ENCODE data around the gene PSD2.

PSD2 gene

DNA sequence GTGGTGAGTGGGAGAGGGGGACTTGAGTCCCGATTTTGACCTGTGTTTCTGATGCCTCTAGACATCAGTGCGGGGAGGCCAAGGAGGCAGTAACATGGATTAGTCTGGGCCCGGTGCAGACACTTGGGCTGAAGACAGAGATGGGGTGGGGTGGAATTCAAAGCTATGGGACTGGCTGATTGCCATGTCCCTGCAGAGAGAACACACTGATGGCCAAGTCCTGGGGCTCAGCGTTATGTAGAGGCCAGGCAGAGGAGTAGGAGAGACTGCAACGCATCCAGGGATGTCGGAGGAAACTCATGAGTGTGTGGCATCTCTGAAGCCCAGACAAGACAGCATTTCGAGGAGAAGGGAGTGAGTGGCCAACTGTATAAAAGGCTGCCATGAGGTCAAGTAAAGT lies 30.1 kb downstream of the PSD2 start:
- TF ChIP-seq, protein P1, sequence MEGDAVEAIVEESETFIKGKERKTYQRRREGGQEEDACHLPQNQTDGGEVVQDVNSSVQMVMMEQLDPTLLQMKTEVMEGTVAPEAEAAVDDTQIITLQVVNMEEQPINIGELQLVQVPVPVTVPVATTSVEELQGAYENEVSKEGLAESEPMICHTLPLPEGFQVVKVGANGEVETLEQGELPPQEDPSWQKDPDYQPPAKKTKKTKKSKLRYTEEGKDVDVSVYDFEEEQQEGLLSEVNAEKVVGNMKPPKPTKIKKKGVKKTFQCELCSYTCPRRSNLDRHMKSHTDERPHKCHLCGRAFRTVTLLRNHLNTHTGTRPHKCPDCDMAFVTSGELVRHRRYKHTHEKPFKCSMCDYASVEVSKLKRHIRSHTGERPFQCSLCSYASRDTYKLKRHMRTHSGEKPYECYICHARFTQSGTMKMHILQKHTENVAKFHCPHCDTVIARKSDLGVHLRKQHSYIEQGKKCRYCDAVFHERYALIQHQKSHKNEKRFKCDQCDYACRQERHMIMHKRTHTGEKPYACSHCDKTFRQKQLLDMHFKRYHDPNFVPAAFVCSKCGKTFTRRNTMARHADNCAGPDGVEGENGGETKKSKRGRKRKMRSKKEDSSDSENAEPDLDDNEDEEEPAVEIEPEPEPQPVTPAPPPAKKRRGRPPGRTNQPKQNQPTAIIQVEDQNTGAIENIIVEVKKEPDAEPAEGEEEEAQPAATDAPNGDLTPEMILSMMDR (conservative IDR thresholded peaks at IDR 0.05): no peak
- H3K27ac ChIP-seq: no peak overlapping the region

DNA sequence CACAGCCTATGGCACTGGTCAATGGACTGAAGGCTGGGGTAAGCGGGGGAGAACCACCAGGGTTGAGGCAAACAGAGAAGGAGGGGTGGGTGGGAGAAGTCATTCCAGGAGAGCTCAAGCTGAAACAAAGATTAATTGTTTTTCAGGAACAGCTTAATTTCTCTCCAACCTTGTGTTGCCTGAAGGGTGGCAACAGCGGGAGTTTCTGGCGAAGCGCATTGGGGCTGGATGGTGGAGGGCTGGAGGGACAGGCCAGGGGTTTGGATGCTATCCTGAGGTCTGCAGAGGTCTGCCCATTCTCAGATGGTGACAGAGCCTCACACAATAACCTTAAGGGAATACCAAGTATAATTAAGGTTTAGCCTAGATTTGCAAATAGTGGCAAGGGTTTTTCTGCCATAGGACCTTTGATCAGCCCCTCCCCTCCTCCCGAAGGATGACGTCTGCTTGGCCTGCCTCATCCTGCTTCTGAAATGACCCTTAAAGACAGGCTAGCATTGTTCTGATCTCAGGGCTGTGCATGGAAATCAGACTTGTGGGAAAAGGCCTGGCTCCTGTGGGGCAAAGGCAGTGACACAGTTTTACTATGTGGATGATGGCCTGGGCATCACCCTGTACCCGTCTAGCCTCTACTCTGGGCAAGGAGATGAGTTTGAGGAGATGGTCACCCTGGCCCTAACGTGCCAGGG lies 32.7 kb downstream of the PSD2 start:
- H3K27ac ChIP-seq: no peak overlapping the region
- TF ChIP-seq, protein P1 (conservative IDR thresholded peaks at IDR 0.05): no peak

DNA sequence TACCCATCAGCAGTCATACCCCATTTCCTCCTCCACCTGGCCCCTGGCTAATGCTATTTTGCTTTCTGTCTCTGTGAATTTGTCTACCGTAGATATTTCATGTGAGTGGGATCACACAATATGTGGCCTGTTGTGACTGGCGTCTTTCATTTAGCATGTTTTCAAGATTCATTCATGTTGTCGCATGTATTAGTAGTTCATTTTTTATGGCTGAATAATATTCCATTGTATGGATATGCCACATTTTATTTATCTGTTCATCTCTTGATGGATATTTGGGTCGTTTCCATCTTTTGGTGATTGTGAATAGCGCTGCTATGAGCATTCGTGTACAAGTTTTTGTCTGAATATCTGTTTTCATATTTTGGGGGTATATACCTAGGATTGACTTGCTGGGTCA lies 33.9 kb downstream of the PSD2 start:
- TF ChIP-seq, protein P1 (conservative IDR thresholded peaks at IDR 0.05): no peak

DNA sequence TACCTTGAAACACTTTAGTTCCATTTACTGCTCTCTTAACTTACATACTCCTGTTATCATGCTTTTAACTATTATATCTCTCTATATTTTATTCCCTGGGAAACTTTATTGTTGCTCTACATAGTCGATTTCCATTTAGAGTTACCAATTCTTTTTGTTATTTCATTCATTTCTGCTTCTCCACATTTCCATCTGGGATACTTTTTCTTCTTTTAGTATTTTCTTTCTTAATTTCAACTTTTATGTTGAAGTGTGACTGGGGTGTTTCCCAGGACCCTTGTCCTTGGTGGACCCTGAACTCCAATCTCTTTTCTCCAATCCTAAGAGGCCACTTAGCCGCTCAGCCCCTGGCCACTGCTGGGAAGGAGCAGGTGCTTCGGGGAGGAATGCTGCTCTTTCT lies 36.0 kb downstream of the PSD2 start:
- TF ChIP-seq, protein P1 (conservative IDR thresholded peaks at IDR 0.05): no peak
- H3K27ac ChIP-seq: no peak overlapping the region

More for the DNA sequence above, 33.9 kb downstream of the PSD2 start:
- H3K27ac ChIP-seq: no peak overlapping the region

DNA sequence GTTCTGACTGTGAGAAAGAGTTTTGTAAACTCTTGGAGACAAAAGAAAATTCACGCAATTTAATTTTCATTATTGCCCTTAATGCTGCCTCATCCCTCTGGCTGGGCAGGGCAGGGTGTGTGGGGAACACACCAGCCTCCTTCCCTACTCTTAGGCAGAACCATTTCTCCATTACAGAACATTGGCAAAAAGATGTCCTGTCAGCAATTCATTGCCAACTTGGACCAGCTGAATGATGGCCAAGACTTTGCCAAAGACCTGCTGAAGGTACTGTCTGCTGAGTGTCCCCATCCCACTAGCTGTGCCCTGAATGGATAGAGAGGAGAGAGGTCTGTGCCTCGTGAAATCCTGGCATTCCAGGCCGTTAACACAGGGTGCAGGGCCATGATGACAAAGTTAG lies 37.9 kb downstream of the PSD2 start:
- H3K27ac ChIP-seq: no peak overlapping the region
- TF ChIP-seq, protein P1 (conservative IDR thresholded peaks at IDR 0.05): no peak

DNA sequence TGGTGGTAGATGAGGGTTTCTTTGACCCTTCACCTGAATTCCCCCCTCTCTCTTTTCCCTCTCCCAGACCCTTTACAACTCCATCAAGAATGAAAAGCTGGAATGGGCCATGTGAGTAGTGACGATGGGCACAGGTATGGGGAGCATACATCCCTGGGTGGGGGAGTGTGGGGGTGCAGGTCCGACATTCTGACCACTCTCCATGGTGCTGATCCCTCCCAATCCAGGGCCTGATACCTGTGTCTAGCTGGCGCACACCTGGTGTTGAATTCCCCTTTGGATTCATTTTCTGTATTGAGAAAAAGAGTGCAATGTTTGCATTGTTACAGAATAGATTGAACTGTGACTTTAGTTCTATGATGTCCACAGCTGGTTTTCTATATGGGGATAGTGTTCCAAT lies 40.0 kb downstream of the PSD2 start:
- no peak overlapping the region for H3K27ac ChIP-seq
- TF ChIP-seq, protein P1 (conservative IDR thresholded peaks at IDR 0.05): no peak

DNA sequence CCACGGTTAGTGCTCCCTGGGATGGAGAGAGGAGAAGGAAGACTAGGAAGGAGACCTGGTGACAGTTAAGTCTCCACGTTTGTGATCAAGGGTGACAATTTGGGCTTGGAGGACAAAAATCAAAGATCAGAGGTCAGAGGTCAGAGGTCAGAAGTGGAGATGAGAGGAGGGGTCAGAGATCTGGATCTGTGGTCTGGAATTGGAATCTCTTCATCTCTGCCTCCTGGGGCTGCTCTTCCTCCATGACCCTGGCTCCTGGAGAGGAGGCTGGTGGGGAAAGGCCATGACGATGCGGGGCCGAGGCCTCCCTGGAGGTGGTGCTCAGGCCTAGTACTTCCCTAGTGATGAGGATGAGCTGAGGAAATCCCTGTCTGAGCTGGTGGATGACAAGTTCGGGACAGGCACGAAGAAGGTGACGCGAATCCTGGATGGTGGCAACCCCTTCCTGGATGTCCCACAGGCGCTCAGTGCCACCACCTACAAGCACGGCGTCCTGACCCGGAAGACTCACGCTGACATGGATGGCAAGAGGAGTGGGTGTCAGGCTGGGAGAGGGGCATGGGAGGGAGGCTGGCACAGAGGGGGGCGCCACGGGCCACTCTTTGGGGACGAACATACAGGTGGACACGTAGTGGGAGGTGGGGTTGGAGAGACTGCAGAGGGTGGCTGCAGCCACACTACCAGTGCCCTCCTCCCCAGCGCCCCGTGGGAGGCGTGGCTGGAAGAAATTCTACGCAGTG lies 41.0 kb downstream of the PSD2 start:
- TF ChIP-seq, protein P1 (conservative IDR thresholded peaks at IDR 0.05): no peak
- H3K27ac ChIP-seq: no peak overlapping the region

Data from VCaP (cell line).